Loucy (cell line): ENCODE measurements around the gene CPXM2.

Experiments used
- CTCF ChIP-seq: fragments of 200-600 bp; sonication (generic); conservative IDR thresholded peaks from 2 replicates; pipeline ENCODE4 v1.5.1; 2014; ENCODE audit warnings: mild to moderate bottlenecking, antibody characterized with exemption, low read length
- EZH2phosphoT487 ChIP-seq: fragments of 200-600 bp; IDR thresholded peaks from 2 replicates; pipeline ENCODE4 v1.6.1; 2018; ENCODE audit warnings: antibody characterized with exemption, mild to moderate bottlenecking, moderate library complexity, borderline replicate concordance

GRCh38 chr10:123883673-123884320 is 7.8 kb downstream of the CPXM2 start:
- TF ChIP-seq CTCF: no peak
- TF ChIP-seq EZH2phosphoT487: no peak
